Panc1 (cell line): ENCODE results near the gene TIAM2. TPM values are rescaled to one million over a fixed set of nuclear protein-coding genes. Genes with fewer than 3 reads are reported as not detected.

Experiments
- ATAC-seq: fragments of 200-7000 bp; cut with Tn5 transposase; 2 replicates; pipeline ENCODE4 v1.9.1; 2020; ENCODE audit warnings: mild to moderate bottlenecking, moderate library complexity
- BruUV-seq: library from RNA; stranded (reverse); fragments of 400-500 nt; replicated peaks from 2 replicates; lab custom pipeline; 2021; lab: Mats Ljungman, UMichigan
- CTCF ChIA-PET: fragments of 300-600 bp; sonication (Branson Sonifier 250); formaldehyde crosslinking; loops from one replicate; lab custom pipeline; 2022; ENCODE audit warnings: antibody characterized with exemption; lab: Charles Lee
- POLR2A ChIA-PET: fragments of 300-600 bp; sonication (Branson Sonifier 250); formaldehyde crosslinking; loops from one replicate; lab custom pipeline; 2022; ENCODE audit warnings: antibody characterized with exemption; lab: Charles Lee
- DNase-seq: peaks from one replicate; pipeline ENCODE4 v3.0.0-alpha.2; 2010; ENCODE audit warnings: low read depth, low spot score
- H3K27ac ChIP-seq: 2 replicates; pipeline ENCODE4 v1.5.1; 2011; ENCODE audit warnings: mild to moderate bottlenecking, low read length, inconsistent platforms
- H3K27me3 ChIP-seq: fragments of 200-500 bp; sonication (Bioruptor generic); 2 replicates; pipeline ENCODE4 v1.6.0; 2014; ENCODE audit warnings: low read length, inconsistent platforms; ENCODE audit not compliant: control insufficient read depth, insufficient read depth
- H3K36me3 ChIP-seq: fragments of 200-500 bp; sonication (Bioruptor generic); 2 replicates; pipeline ENCODE4 v1.5.1; 2014; ENCODE audit warnings: inconsistent platforms, mild to moderate bottlenecking, low read length, moderate library complexity; ENCODE audit not compliant: control insufficient read depth, insufficient read depth
- H3K4me1 ChIP-seq: 2 replicates; pipeline ENCODE4 v1.5.1; 2011; ENCODE audit warnings: inconsistent platforms, mild to moderate bottlenecking, low read length, moderate library complexity; ENCODE audit not compliant: control insufficient read depth, insufficient read depth
- H3K4me3 ChIP-seq, 2 experiments: 2 replicates each; pipeline ENCODE4 v1.5.1; 2011 to 2012; ENCODE audit warnings: low read depth in 2 of 2, low read length in 2 of 2, mild to moderate bottlenecking in 2 of 2, inconsistent platforms in 1 of 2, moderate library complexity in 1 of 2
- H3K9me3 ChIP-seq: fragments of 200-500 bp; sonication (Bioruptor generic); 2 replicates; pipeline ENCODE4 v1.5.1; 2014; ENCODE audit warnings: low read depth, mild to moderate bottlenecking, inconsistent platforms, low read length, moderate library complexity; ENCODE audit not compliant: control insufficient read depth, insufficient read depth
- CTCF ChIP-seq: fragments of 450-650 bp; IDR thresholded peaks from 2 replicates; pipeline ENCODE4 v1.5.1; 2017; ENCODE audit warnings: mild to moderate bottlenecking
- POLR2AphosphoS5 ChIP-seq: IDR thresholded peaks from 2 replicates; pipeline ENCODE4 v1.6.1; 2012; ENCODE audit warnings: mild to moderate bottlenecking, low read depth, low read length, moderate library complexity
- REST ChIP-seq, 2 experiments: IDR thresholded peaks; 2 replicates each; pipeline ENCODE4 v1.6.1; 2011 to 2012; ENCODE audit warnings: low read depth in 2 of 2, control low read depth in 1 of 2, low read length in 1 of 2, mild to moderate bottlenecking in 1 of 2, moderate library complexity in 1 of 2; ENCODE audit not compliant: insufficient read depth in 1 of 2
- SIN3A ChIP-seq: IDR thresholded peaks from 2 replicates; pipeline ENCODE4 v1.6.1; 2012; ENCODE audit warnings: low read depth, mild to moderate bottlenecking, low read length, moderate library complexity, borderline replicate concordance; ENCODE audit not compliant: insufficient read depth
- TCF7L2 ChIP-seq: IDR thresholded peaks from 2 replicates; pipeline ENCODE4 v1.6.1; 2011; ENCODE audit warnings: mild to moderate bottlenecking, low read depth, low read length, inconsistent platforms
- in situ Hi-C: cut with HindIII; loops from 2 replicates; pipeline ENCODE4 v1.10.0; 2016; ENCODE audit warnings: low sequenced_read_pairs, low pct_unique_long_range_greater_than_20kb
- intact Hi-C: fragments of 100-400 bp; cut with micrococcal nuclease; formaldehyde crosslinking; loops from one replicate; pipeline ENCODE4 v1.10.0; 2022; ENCODE audit not compliant: unreplicated experiment
- total RNA-seq: library from RNA; stranded (reverse); gene quantifications from one replicate; pipeline ENCODE4 v1.2.1, GENCODE V29; 2021; ENCODE audit not compliant: unreplicated experiment

The TIAM2 gene
- total RNA-seq, 1 experiment from 2014 or later, result 14.9 TPM

GRCh38 chr6:155291291-155291690, 296.2 kb downstream of the TIAM2 start:
- CTCF ChIA-PET, result no interaction called here
- Histone ChIP-seq H3K36me3 (no peaks in the 10 kb centered on the region; the same call in 1 of the 2 replicates), H3K27me3 (no peaks in the 10 kb centered on the region), H3K4me1 (no peaks in the 10 kb centered on the region), H3K27ac (no peak overlapping the region), H3K9me3 (no peaks in the 10 kb centered on the region), H3K4me3 (no peak overlapping the region)
- in situ Hi-C loops, result no loop called here
- POLR2A ChIA-PET, result no interaction called here
- no TSS peak for BruUV-seq
- no peak for DNase-seq
- TF ChIP-seq REST (IDR thresholded peaks at IDR 0.05; ENCODE audit: insufficient read depth in 1 of 2, low read depth in 2 of 2, low read length in 1 of 2) (no peak), TCF7L2 (no peak), SIN3A (no peak), CTCF (no peak), POLR2AphosphoS5 (no peak)
- ATAC-seq, result no peak
- intact Hi-C loops, result no loop called here

- Histone ChIP-seq H3K9me3 (no peaks in the 10 kb centered on the region), H3K36me3 (peaks cover 3% of the 10 kb centered on the region; the same call in 1 of the 2 replicates), H3K27me3 (no peaks in the 10 kb centered on the region), H3K4me3 (no peak overlapping the region), H3K27ac (no peak overlapping the region), H3K4me1 (no peaks in the 10 kb centered on the region)
- intact Hi-C loops (no loop called here), in situ Hi-C loops (no loop called here)
- no peak for DNase-seq
- no peak for ATAC-seq
- no peak for TF ChIP-seq TCF7L2
- TF ChIP-seq POLR2AphosphoS5, result no peak
- TF ChIP-seq CTCF, result no peak
- no peak for TF ChIP-seq SIN3A
- no peak for TF ChIP-seq REST (IDR thresholded peaks at IDR 0.05; ENCODE audit: insufficient read depth in 1 of 2, low read depth in 2 of 2, low read length in 1 of 2)
- CTCF ChIA-PET, result no interaction called here
- POLR2A ChIA-PET, result no interaction called here
- no TSS peak for BruUV-seq
These were observed 297.6 kb downstream of the TIAM2 start for GRCh38 chr6:155292711-155293110.
